Measurements from ENCODE around the gene HOXD11. TPM values are rescaled to one million over a fixed set of nuclear protein-coding genes. Genes with fewer than 3 reads are reported as not detected.
A peak's percentile ranks its signal among the peaks of the same experiment; 100 is the strongest.

HOXD11 gene
- total RNA-seq, 4 donors from 2014 or later: not detected

- Histone ChIP-seq H3K27ac (peak overlapping the region in 3 of 4 donors; percentile 68 to 84 (median 77)), H3K4me1 (peaks cover 0 to 45% (median 9%) of the 10 kb centered on the region in 3 donors), H3K9me3 (no peaks in the 10 kb centered on the region), H3K27me3 (peaks cover 100% of the 10 kb centered on the region), H3K4me3 (peak overlapping the region; percentile 13 to 57), H3K36me3 (no peaks in the 10 kb centered on the region)
- no peak for ATAC-seq
- no CpG with 5 or more reads among the region's 43 CpGs for WGBS, 2 donors (ENCODE audit: low coverage in 1 of 2)
- TF ChIP-seq POLR2A (IDR thresholded peaks at IDR 0.05) (no peak), CTCF (IDR thresholded peaks at IDR 0.05) (no peak), EP300 (IDR thresholded peaks at IDR 0.05) (no peak), POLR2AphosphoS5 (IDR thresholded peaks at IDR 0.05) (no peak)
Observed at GRCh38 chr2:176129813-176130146, 22.7 kb downstream of the HOXD11 start.

DNA sequence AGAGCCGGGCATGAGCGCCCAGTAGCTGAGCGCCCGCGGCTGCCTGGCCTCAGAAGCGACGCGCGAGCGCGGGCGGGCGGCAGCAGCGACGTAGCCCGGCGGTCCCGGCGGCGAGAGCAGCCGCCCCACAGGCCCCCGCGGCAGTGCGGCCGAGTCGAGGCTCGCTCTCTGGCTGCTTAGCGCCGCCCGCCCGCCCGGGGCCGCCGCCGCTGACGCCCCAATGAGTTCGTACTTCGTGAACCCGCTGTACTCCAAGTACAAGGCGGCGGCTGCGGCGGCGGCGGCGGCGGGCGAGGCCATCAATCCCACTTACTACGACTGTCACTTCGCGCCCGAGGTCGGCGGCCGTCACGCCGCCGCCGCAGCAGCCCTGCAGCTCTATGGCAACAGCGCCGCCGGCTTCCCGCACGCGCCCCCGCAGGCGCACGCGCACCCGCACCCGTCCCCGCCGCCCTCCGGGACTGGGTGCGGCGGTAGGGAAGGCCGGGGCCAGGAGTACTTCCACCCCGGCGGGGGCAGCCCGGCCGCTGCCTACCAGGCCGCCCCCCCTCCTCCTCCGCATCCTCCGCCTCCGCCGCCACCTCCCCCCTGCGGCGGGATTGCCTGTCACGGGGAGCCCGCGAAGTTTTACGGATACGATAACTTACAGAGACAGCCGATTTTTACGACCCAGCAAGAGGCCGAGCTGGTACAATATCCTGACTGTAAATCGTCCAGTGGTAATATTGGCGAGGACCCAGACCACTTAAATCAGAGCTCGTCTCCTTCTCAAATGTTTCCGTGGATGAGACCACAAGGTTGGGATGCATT is 23.3 kb downstream of the HOXD11 start:
- no peaks in the 10 kb centered on the region for H3K36me3 ChIP-seq
- peak; percentile 52 for ATAC-seq
- TF ChIP-seq POLR2AphosphoS5 (IDR thresholded peaks at IDR 0.05) (no peak), POLR2A (IDR thresholded peaks at IDR 0.05) (peak in 1 of 2 donors; percentile 5), EP300 (IDR thresholded peaks at IDR 0.05) (no peak), CTCF (IDR thresholded peaks at IDR 0.05) (no peak)
- H3K4me1 ChIP-seq: peaks cover 0 to 45% (median 9%) of the 10 kb centered on the region in 3 donors
- no peaks in the 10 kb centered on the region for H3K9me3 ChIP-seq
- H3K4me3 ChIP-seq: peak overlapping the region; percentile 26 to 57
- peaks cover 100% of the 10 kb centered on the region for H3K27me3 ChIP-seq
- WGBS, 2 donors (ENCODE audit: low coverage in 1 of 2): 9 to 12% methylated on average over 6 to 9 of the region's 100 CpGs
- peak overlapping the region in 3 of 4 donors; percentile 68 to 84 (median 77) for H3K27ac ChIP-seq

GRCh38 chr2:176130957-176131847 is 24.1 kb downstream of the HOXD11 start:
- Histone ChIP-seq H3K9me3 (no peaks in the 10 kb centered on the region), H3K4me3 (peak overlapping the region in 1 of 2 donors; percentile 57), H3K4me1 (peaks cover 0 to 48% (median 9%) of the 10 kb centered on the region in 3 donors), H3K27me3 (peaks cover 100% of the 10 kb centered on the region), H3K27ac (peak overlapping the region in 3 of 4 donors; percentile 68 to 84 (median 77)), H3K36me3 (no peaks in the 10 kb centered on the region)
- TF ChIP-seq EP300 (IDR thresholded peaks at IDR 0.05) (no peak), POLR2AphosphoS5 (IDR thresholded peaks at IDR 0.05) (no peak), CTCF (IDR thresholded peaks at IDR 0.05) (no peak), POLR2A (IDR thresholded peaks at IDR 0.05) (no peak)
- WGBS, 2 donors (ENCODE audit: low coverage in 1 of 2): 10 to 14% methylated on average over 13 to 15 of the region's 15 CpGs
- ATAC-seq: no peak

DNA sequence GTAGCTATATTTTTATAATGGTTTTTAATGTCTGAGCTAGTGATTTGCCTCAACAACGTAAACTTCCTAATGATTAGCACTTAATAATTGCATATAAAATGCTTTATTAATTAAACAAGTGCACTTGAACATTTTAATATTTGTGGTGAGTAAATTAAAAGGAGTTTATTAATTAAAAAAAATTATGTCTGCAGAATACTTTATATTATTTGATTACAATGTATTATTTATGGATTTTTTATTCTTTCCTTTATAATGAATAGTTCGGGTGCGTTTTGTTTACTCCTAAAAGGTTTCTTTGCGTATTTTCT is 24.7 kb downstream of the HOXD11 start:
- 28 to 33% methylated on average over 4 of the region's 4 CpGs for WGBS, 2 donors (ENCODE audit: low coverage in 1 of 2)
- ATAC-seq: no peak
- peaks cover 100% of the 10 kb centered on the region for H3K27me3 ChIP-seq
- H3K27ac ChIP-seq: peak overlapping the region in 1 of 4 donors; percentile 84
- no peaks in the 10 kb centered on the region for H3K36me3 ChIP-seq
- H3K4me1 ChIP-seq: peaks cover 0 to 54% (median 13%) of the 10 kb centered on the region in 3 donors
- peak overlapping the region in 1 of 2 donors; percentile 57 for H3K4me3 ChIP-seq
- TF ChIP-seq POLR2AphosphoS5 (IDR thresholded peaks at IDR 0.05) (no peak), EP300 (IDR thresholded peaks at IDR 0.05) (no peak), CTCF (IDR thresholded peaks at IDR 0.05) (no peak), POLR2A (IDR thresholded peaks at IDR 0.05) (no peak)
- H3K9me3 ChIP-seq: no peaks in the 10 kb centered on the region
